ENCODE data around the gene SUFU.

DNA sequence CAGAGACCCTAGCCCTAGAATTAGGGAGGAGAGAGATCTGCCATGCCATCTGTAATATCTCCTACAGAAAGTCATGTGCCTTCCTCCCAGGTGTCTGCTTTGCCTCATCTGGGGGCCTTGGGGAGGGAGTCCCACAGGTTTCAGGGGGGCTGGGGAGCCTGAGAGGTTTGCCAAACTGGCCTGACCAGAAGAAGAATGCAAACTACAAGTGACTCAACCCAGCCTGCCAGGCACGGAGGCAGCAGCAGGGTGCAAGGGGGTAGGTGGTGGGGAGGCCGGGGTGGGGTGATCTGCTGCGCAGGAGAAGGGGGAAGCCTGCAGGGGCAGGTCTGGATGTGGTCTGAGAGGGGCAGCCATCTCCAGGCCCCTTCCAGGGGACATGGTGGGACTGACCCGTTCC lies 130.9 kb downstream of the SUFU start:
- TF ChIP-seq POLR2A (IDR thresholded peaks at IDR 0.05; ENCODE audit: low read depth, low read length) (no peak), POLR2AphosphoS5 (IDR thresholded peaks at IDR 0.05; ENCODE audit: low read depth, low read length) (no peak), TAF1 (IDR thresholded peaks at IDR 0.05; ENCODE audit: borderline replicate concordance, low read depth, low read length) (no peak)
